Keratinocyte (primary cell): ENCODE data around the gene FCHSD1.
"Not testable (repeated sequence)": the region's sequence is repeated elsewhere in the genome, so short reads cannot be mapped to it uniquely, and the experiment has no call there.

Source experiments
- CTCF ChIP-seq, 3 experiments: IDR thresholded peaks in 1 of 3; conservative IDR thresholded peaks in 1 of 3; optimal IDR thresholded peaks in 1 of 3; 2 replicates in 2 of 3; 3 replicates in 1 of 3; pipeline versions ENCODE3 to v1.5.1; 2011; ENCODE audit warnings: low read length in 3 of 3, mild to moderate bottlenecking in 3 of 3, moderate library complexity in 2 of 3, control low read depth in 1 of 3, inconsistent platforms in 1 of 3; ENCODE audit not compliant: insufficient read depth in 2 of 3; ENCODE audit errors: extremely low read depth in 1 of 3
- EZH2 ChIP-seq: IDR thresholded peaks from one replicate; pipeline ENCODE4 v1.6.1; 2012; ENCODE audit warnings: inconsistent platforms, mild to moderate bottlenecking, low read length, moderate library complexity

GRCh38 chr5:141609921-141610320, 41.3 kb downstream of the FCHSD1 start:
- not testable (repeated sequence) for TF ChIP-seq CTCF (optimal IDR thresholded peaks at IDR 0.05 in 1 of 3, IDR thresholded peaks at IDR 0.05 in 1 of 3, conservative IDR thresholded peaks at IDR 0.05 in 1 of 3; ENCODE audit: extremely low read depth in 1 of 3, insufficient read depth in 2 of 3, low read length in 3 of 3); EZH2
